Ishikawa (cell line): ENCODE data around the gene IFI30.

Source experiments
- EP300 ChIP-seq: IDR thresholded peaks from 2 replicates; pipeline ENCODE4 v1.6.1; 2012; ENCODE audit warnings: borderline replicate concordance
- REST ChIP-seq: IDR thresholded peaks from 2 replicates; pipeline ENCODE4 v1.6.1; 2012; ENCODE audit warnings: low read depth, mild to moderate bottlenecking
- YY1 ChIP-seq: IDR thresholded peaks from 2 replicates; pipeline ENCODE4 v1.6.1; 2012; ENCODE audit warnings: low read depth

- TF ChIP-seq REST: no peak
- no peak for TF ChIP-seq YY1
- no peak for TF ChIP-seq EP300
These were observed 28.1 kb upstream of the IFI30 start for GRCh38 chr19:18145391-18145999.
